ENCODE results near the gene CCDC134.
"Not testable (repeated sequence)": the region's sequence is repeated elsewhere in the genome, so short reads cannot be mapped to it uniquely, and the experiment has no call there.

DNA sequence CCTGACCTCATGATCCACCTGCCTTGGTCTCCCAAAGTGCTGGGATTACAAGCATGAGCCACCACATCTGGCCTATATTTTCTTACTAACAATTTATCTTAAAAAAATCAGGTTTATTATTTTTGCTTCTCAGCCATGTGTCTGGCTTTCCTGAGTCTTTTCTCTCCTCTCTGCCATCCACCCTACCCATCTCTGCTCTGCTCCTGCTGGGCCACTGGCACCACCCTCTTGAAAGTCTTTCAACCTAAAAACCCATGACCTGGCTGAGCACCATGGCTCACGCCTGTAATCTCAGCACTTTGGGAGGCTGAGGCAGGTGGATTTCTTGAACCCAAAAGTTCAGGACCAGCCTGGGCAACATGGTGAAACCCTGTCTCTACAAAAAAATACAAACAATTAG is 69.6 kb downstream of the CCDC134 start:
- TF ChIP-seq POLR2AphosphoS5 (IDR thresholded peaks at IDR 0.05; ENCODE audit: low read depth, low read length); RAD21 (IDR thresholded peaks at IDR 0.05; ENCODE audit: low read length); SIN3A (IDR thresholded peaks at IDR 0.05; ENCODE audit: borderline replicate concordance, low read depth, low read length); TAF1 (IDR thresholded peaks at IDR 0.05; ENCODE audit: borderline replicate concordance, low read depth, low read length); JUND (IDR thresholded peaks at IDR 0.05); EP300 (IDR thresholded peaks at IDR 0.05; ENCODE audit: borderline replicate concordance in 1 of 2, low read depth in 1 of 2, low read length in 1 of 2); SMC3 (IDR thresholded peaks at IDR 0.05; ENCODE audit: low read depth, low read length); EZH2phosphoT487 (IDR thresholded peaks at IDR 0.05; ENCODE audit: borderline replicate concordance, low read depth): not testable (repeated sequence)
- TF ChIP-seq, protein P1, sequence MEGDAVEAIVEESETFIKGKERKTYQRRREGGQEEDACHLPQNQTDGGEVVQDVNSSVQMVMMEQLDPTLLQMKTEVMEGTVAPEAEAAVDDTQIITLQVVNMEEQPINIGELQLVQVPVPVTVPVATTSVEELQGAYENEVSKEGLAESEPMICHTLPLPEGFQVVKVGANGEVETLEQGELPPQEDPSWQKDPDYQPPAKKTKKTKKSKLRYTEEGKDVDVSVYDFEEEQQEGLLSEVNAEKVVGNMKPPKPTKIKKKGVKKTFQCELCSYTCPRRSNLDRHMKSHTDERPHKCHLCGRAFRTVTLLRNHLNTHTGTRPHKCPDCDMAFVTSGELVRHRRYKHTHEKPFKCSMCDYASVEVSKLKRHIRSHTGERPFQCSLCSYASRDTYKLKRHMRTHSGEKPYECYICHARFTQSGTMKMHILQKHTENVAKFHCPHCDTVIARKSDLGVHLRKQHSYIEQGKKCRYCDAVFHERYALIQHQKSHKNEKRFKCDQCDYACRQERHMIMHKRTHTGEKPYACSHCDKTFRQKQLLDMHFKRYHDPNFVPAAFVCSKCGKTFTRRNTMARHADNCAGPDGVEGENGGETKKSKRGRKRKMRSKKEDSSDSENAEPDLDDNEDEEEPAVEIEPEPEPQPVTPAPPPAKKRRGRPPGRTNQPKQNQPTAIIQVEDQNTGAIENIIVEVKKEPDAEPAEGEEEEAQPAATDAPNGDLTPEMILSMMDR (IDR thresholded peaks at IDR 0.05): not testable (repeated sequence)
- TF ChIP-seq, protein P2, sequence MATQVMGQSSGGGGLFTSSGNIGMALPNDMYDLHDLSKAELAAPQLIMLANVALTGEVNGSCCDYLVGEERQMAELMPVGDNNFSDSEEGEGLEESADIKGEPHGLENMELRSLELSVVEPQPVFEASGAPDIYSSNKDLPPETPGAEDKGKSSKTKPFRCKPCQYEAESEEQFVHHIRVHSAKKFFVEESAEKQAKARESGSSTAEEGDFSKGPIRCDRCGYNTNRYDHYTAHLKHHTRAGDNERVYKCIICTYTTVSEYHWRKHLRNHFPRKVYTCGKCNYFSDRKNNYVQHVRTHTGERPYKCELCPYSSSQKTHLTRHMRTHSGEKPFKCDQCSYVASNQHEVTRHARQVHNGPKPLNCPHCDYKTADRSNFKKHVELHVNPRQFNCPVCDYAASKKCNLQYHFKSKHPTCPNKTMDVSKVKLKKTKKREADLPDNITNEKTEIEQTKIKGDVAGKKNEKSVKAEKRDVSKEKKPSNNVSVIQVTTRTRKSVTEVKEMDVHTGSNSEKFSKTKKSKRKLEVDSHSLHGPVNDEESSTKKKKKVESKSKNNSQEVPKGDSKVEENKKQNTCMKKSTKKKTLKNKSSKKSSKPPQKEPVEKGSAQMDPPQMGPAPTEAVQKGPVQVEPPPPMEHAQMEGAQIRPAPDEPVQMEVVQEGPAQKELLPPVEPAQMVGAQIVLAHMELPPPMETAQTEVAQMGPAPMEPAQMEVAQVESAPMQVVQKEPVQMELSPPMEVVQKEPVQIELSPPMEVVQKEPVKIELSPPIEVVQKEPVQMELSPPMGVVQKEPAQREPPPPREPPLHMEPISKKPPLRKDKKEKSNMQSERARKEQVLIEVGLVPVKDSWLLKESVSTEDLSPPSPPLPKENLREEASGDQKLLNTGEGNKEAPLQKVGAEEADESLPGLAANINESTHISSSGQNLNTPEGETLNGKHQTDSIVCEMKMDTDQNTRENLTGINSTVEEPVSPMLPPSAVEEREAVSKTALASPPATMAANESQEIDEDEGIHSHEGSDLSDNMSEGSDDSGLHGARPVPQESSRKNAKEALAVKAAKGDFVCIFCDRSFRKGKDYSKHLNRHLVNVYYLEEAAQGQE (IDR thresholded peaks at IDR 0.05; ENCODE audit: low read depth, low read length): not testable (repeated sequence)
